GM23338 (cell line): ENCODE results near the gene FARS2. TPM values are rescaled to one million over a fixed set of nuclear protein-coding genes. Genes with fewer than 3 reads are reported as not detected.
A peak's percentile ranks its signal among the peaks of the same experiment; 100 is the strongest.

Experiments
- ATAC-seq: fragments of 200-7000 bp; cut with Tn5 transposase; 3 replicates; pipeline ENCODE4 v1.9.1; 2020
- DNase-seq: peaks from one replicate; pipeline ENCODE4 v3.0.0-alpha.2; 2015; ENCODE audit warnings: low spot score
- H2AFZ ChIP-seq: fragments of 200-600 bp; sonication (generic); 2 replicates; pipeline ENCODE4 v1.8.0; 2016; ENCODE audit warnings: antibody characterized with exemption, mild to moderate bottlenecking, moderate library complexity
- H3F3A ChIP-seq: fragments of 200-600 bp; sonication (generic); replicated peaks from 2 replicates; pipeline ENCODE4 v1.8.0; 2017; ENCODE audit warnings: antibody characterized with exemption, mixed run types, low read depth
- H3K27ac ChIP-seq: fragments of 200-600 bp; sonication (generic); 2 replicates; pipeline ENCODE4 v1.6.1; 2016; ENCODE audit warnings: low read depth
- H3K27me3 ChIP-seq: fragments of 200-600 bp; sonication (generic); 2 replicates; pipeline ENCODE4 v1.8.0; 2016; ENCODE audit warnings: mild to moderate bottlenecking, mixed run types, moderate library complexity; ENCODE audit not compliant: insufficient read depth
- H3K36me3 ChIP-seq: fragments of 200-600 bp; sonication (generic); 2 replicates; pipeline ENCODE4 v1.8.0; 2016; ENCODE audit warnings: mild to moderate bottlenecking; ENCODE audit not compliant: insufficient read depth
- H3K4me1 ChIP-seq: fragments of 200-600 bp; sonication (generic); 2 replicates; pipeline ENCODE4 v1.8.0; 2016; ENCODE audit warnings: mild to moderate bottlenecking, moderate library complexity; ENCODE audit not compliant: insufficient read depth
- H3K4me2 ChIP-seq: fragments of 200-600 bp; sonication (generic); 2 replicates; pipeline ENCODE4 v1.7.1; 2017; ENCODE audit warnings: mixed run types
- H3K4me3 ChIP-seq: fragments of 200-600 bp; sonication (generic); 2 replicates; pipeline ENCODE4 v1.6.1; 2016; ENCODE audit warnings: mixed run types
- H3K79me2 ChIP-seq: fragments of 200-600 bp; sonication (generic); replicated peaks from 2 replicates; pipeline ENCODE4 v1.8.0; 2017; ENCODE audit warnings: mild to moderate bottlenecking; ENCODE audit not compliant: insufficient read depth
- H3K9me2 ChIP-seq: fragments of 200-600 bp; sonication (generic); 2 replicates; pipeline ENCODE4 v1.8.0; 2017; ENCODE audit not compliant: insufficient read depth
- H4K20me1 ChIP-seq: fragments of 200-600 bp; sonication (generic); replicated peaks from 2 replicates; pipeline ENCODE4 v1.8.0; 2017; ENCODE audit warnings: mild to moderate bottlenecking; ENCODE audit not compliant: insufficient read depth
- H3K27ac Mint-ChIP-seq: 2 replicates; pipeline ENCODE4 v1.8.0; 2020; ENCODE audit warnings: inconsistent platforms, mild to moderate bottlenecking, moderate library complexity, mixed read lengths
- H3K27me3 Mint-ChIP-seq: 3 replicates; pipeline ENCODE4 v1.8.0; 2022; ENCODE audit warnings: low read depth, mild to moderate bottlenecking, moderate library complexity, mixed read lengths, inconsistent platforms; ENCODE audit not compliant: insufficient read depth, poor library complexity
- H3K36me3 Mint-ChIP-seq: 3 replicates; pipeline ENCODE4 v1.8.0; 2021; ENCODE audit warnings: low read depth, mild to moderate bottlenecking, inconsistent platforms, moderate library complexity, mixed read lengths
- H3K4me1 Mint-ChIP-seq: 3 replicates; pipeline ENCODE4 v1.8.0; 2020; ENCODE audit warnings: mild to moderate bottlenecking, inconsistent platforms, mixed read lengths
- H3K4me3 Mint-ChIP-seq: 3 replicates; pipeline ENCODE4 v1.8.0; 2021; ENCODE audit warnings: moderate library complexity, mild to moderate bottlenecking, inconsistent platforms, mixed read lengths
- H3K9me3 Mint-ChIP-seq: 3 replicates; pipeline ENCODE4 v1.8.0; 2020; ENCODE audit warnings: moderate library complexity, mild to moderate bottlenecking, inconsistent platforms, mixed read lengths
- CREB1 ChIP-seq: fragments of 250-450 bp; sonication (Bioruptor Pico); IDR thresholded peaks from 2 replicates; pipeline ENCODE4 v1.5.0; 2020; ENCODE audit warnings: low read depth, mild to moderate bottlenecking, moderate library complexity
- EZH2phosphoT487 ChIP-seq: fragments of 200-600 bp; sonication (generic); IDR thresholded peaks from one replicate; pipeline ENCODE4 v1.8.1; 2018; ENCODE audit warnings: antibody characterized with exemption; ENCODE audit not compliant: unreplicated experiment
- JUNB ChIP-seq: IDR thresholded peaks from one replicate; pipeline ENCODE4 v1.6.1; 2016; ENCODE audit warnings: antibody characterized with exemption; ENCODE audit not compliant: unreplicated experiment
- polyA plus RNA-seq: library from polyadenylated mRNA; unstranded; fragments of >200 nt; fragmentation: Nextera tagmentation; extraction: Ambion mirVana; gene quantifications from 2 replicates; pipeline ENCODE4 v1.2.1, GENCODE V29; 2016
- total RNA-seq: library from RNA; depleted of rRNA; stranded (reverse); fragments of >200 nt; shearing (Covaris generic); gene quantifications from 2 replicates; pipeline ENCODE4 v1.2.3, GENCODE V29; 2014
- TF ChIP-seq, protein P1 (sequence below): fragments of 250-450 bp; sonication (Bioruptor Pico); IDR thresholded peaks from 2 replicates; pipeline ENCODE4 v1.5.0; 2020; ENCODE audit warnings: mild to moderate bottlenecking, moderate library complexity
- TF ChIP-seq, protein P2 (sequence below): IDR thresholded peaks from 2 replicates; pipeline ENCODE4 v1.6.1; 2016; ENCODE audit warnings: antibody characterized with exemption

Gene FARS2
- total and polyA plus RNA-seq, 2 experiments from 2014 or later = 7.6 to 19.0 TPM

DNA sequence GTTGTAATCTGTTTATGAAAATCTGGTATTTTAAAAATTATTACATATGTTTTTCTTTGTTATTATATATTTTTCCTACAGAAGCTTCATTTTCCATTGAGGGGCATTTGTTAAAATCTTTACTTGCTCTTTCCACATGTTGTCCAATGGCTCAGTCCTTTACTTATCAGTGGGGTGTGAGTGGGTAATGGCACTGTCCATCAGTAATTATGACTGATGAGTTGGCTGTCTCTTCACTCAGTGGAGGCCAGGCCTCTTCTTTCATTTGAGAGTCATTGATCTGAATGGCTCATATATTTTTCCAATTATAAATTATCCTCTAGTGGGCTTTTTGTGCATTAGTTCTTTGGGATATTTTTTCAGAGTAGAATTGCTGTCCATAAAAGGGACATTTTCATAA, 45.7 kb downstream of the FARS2 start (continued):
- TF ChIP-seq, protein P1, sequence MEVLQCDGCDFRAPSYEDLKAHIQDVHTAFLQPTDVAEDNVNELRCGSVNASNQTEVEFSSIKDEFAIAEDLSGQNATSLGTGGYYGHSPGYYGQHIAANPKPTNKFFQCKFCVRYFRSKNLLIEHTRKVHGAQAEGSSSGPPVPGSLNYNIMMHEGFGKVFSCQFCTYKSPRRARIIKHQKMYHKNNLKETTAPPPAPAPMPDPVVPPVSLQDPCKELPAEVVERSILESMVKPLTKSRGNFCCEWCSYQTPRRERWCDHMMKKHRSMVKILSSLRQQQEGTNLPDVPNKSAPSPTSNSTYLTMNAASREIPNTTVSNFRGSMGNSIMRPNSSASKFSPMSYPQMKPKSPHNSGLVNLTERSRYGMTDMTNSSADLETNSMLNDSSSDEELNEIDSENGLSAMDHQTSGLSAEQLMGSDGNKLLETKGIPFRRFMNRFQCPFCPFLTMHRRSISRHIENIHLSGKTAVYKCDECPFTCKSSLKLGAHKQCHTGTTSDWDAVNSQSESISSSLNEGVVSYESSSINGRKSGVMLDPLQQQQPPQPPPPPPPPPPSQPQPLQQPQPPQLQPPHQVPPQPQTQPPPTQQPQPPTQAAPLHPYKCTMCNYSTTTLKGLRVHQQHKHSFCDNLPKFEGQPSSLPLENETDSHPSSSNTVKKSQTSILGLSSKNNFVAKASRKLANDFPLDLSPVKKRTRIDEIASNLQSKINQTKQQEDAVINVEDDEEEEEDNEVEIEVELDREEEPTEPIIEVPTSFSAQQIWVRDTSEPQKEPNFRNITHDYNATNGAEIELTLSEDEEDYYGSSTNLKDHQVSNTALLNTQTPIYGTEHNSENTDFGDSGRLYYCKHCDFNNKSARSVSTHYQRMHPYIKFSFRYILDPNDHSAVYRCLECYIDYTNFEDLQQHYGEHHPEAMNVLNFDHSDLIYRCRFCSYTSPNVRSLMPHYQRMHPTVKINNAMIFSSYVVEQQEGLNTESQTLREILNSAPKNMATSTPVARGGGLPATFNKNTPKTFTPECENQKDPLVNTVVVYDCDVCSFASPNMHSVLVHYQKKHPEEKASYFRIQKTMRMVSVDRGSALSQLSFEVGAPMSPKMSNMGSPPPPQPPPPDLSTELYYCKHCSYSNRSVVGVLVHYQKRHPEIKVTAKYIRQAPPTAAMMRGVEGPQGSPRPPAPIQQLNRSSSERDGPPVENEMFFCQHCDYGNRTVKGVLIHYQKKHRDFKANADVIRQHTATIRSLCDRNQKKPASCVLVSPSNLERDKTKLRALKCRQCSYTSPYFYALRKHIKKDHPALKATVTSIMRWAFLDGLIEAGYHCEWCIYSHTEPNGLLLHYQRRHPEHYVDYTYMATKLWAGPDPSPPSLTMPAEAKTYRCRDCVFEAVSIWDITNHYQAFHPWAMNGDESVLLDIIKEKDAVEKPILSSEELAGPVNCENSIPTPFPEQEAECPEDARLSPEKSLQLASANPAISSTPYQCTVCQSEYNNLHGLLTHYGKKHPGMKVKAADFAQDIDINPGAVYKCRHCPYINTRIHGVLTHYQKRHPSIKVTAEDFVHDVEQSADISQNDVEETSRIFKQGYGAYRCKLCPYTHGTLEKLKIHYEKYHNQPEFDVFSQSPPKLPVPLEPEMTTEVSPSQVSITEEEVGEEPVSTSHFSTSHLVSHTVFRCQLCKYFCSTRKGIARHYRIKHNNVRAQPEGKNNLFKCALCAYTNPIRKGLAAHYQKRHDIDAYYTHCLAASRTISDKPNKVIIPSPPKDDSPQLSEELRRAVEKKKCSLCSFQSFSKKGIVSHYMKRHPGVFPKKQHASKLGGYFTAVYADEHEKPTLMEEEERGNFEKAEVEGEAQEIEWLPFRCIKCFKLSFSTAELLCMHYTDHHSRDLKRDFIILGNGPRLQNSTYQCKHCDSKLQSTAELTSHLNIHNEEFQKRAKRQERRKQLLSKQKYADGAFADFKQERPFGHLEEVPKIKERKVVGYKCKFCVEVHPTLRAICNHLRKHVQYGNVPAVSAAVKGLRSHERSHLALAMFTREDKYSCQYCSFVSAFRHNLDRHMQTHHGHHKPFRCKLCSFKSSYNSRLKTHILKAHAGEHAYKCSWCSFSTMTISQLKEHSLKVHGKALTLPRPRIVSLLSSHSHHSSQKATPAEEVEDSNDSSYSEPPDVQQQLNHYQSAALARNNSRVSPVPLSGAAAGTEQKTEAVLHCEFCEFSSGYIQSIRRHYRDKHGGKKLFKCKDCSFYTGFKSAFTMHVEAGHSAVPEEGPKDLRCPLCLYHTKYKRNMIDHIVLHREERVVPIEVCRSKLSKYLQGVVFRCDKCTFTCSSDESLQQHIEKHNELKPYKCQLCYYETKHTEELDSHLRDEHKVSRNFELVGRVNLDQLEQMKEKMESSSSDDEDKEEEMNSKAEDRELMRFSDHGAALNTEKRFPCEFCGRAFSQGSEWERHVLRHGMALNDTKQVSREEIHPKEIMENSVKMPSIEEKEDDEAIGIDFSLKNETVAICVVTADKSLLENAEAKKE (CRISPR knock-in tag) = no peak
- TF ChIP-seq, protein P2, sequence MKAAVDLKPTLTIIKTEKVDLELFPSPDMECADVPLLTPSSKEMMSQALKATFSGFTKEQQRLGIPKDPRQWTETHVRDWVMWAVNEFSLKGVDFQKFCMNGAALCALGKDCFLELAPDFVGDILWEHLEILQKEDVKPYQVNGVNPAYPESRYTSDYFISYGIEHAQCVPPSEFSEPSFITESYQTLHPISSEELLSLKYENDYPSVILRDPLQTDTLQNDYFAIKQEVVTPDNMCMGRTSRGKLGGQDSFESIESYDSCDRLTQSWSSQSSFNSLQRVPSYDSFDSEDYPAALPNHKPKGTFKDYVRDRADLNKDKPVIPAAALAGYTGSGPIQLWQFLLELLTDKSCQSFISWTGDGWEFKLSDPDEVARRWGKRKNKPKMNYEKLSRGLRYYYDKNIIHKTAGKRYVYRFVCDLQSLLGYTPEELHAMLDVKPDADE = no peak
- no peak for TF ChIP-seq JUNB

DNA sequence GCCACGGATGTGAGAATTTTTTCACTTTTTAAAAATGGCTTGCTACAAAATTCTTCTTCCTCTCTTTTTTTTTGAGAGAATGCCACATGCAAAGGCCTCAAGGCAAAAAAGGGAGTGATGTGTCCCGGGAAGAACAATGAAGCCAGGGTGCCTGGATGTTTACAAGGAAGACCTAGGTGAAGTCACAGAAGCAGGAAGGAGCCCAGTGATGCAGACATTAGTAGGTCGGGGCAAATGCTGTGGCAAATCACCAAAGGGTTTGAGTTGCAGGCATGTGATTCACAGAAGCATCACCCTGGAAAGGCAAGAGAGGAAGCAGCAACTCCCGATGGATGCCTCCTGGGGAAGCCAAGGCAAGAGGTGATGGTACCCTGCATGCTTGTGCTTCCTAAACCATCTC, 46.8 kb downstream of the FARS2 start:
- no peak overlapping the region for H3K27ac ChIP-seq
- H3K79me2 ChIP-seq = peaks cover 30% of the 10 kb centered on the region
- H4K20me1 ChIP-seq = peaks cover 6% of the 10 kb centered on the region
- no peaks in the 10 kb centered on the region for H3F3A ChIP-seq
- H3K27me3 ChIP-seq = no peaks in the 10 kb centered on the region
- no peak overlapping the region for H3K4me2 ChIP-seq
- ATAC-seq (no peak), DNase-seq (peak; percentile 31)
- no peak overlapping the region for H3K4me3 ChIP-seq
- H3K4me3 Mint-ChIP-seq = no peak overlapping the region
- no peaks in the 10 kb centered on the region for H3K36me3 ChIP-seq
- H3K4me1 Mint-ChIP-seq = peaks cover 29% of the 10 kb centered on the region
- no peaks in the 10 kb centered on the region for H3K36me3 Mint-ChIP-seq
- no peak overlapping the region for H2AFZ ChIP-seq
- no peaks in the 10 kb centered on the region for H3K27me3 Mint-ChIP-seq
- H3K9me3 Mint-ChIP-seq = no peaks in the 10 kb centered on the region
- H3K9me2 ChIP-seq = no peaks in the 10 kb centered on the region
- peaks cover 13% of the 10 kb centered on the region for H3K4me1 ChIP-seq
- H3K27ac Mint-ChIP-seq = no peak overlapping the region
- TF ChIP-seq EZH2phosphoT487 (no peak), CREB1 (CRISPR knock-in tag) (no peak)
- TF ChIP-seq, protein P1 (CRISPR knock-in tag) = no peak
- TF ChIP-seq, protein P2 = no peak
